ENCODE measurements around the gene CNTNAP2.

GRCh38 chr7:148201992-148202391 lies 2085.4 kb downstream of the CNTNAP2 start:
- TF ChIP-seq CTCF (conservative IDR thresholded peaks at IDR 0.05) (no peak), ZFX (IDR thresholded peaks at IDR 0.05) (no peak)

Data from C4-2B (cell line).